Fibroblast of pulmonary artery (primary cell): ENCODE measurements around the gene CBLL1.

Experiments
- DNase-seq: peaks from one replicate; pipeline ENCODE4 v3.0.0-alpha.2; 2010; ENCODE audit warnings: low read depth
- H3K4me3 ChIP-seq: replicated peaks from 2 replicates; pipeline ENCODE4 v1.5.1; 2011; ENCODE audit warnings: low read depth, mild to moderate bottlenecking, control low read depth, low read length, moderate library complexity
- TF ChIP-seq, protein P1 (sequence below): IDR thresholded peaks from 2 replicates; pipeline ENCODE4 v1.5.1; 2011; ENCODE audit warnings: mild to moderate bottlenecking, control low read depth, low read length, inconsistent platforms; ENCODE audit errors: missing control alignments

Gene CBLL1

DNA sequence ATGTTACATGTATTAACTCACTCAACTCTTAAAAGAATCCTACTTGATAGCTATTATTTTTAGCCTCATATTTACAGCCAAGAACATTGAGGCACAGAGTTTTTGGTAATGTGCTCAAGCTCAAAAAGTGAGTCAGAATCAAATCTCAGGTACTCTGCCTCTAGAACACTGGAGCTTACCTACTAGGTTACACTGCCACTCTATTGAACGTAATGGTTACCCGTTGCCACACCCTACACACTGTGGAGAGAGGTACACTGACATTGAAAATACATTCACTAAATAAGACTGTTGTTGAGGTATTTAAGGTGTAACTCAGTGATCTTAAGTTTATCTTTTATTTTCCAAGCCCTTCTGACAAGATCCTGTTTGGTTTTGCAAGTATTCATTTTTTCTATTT lies 41.2 kb downstream of the CBLL1 start:
- TF ChIP-seq, protein P1, sequence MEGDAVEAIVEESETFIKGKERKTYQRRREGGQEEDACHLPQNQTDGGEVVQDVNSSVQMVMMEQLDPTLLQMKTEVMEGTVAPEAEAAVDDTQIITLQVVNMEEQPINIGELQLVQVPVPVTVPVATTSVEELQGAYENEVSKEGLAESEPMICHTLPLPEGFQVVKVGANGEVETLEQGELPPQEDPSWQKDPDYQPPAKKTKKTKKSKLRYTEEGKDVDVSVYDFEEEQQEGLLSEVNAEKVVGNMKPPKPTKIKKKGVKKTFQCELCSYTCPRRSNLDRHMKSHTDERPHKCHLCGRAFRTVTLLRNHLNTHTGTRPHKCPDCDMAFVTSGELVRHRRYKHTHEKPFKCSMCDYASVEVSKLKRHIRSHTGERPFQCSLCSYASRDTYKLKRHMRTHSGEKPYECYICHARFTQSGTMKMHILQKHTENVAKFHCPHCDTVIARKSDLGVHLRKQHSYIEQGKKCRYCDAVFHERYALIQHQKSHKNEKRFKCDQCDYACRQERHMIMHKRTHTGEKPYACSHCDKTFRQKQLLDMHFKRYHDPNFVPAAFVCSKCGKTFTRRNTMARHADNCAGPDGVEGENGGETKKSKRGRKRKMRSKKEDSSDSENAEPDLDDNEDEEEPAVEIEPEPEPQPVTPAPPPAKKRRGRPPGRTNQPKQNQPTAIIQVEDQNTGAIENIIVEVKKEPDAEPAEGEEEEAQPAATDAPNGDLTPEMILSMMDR, result no peak
- DNase-seq, result no peak
- no peak overlapping the region for H3K4me3 ChIP-seq

DNA sequence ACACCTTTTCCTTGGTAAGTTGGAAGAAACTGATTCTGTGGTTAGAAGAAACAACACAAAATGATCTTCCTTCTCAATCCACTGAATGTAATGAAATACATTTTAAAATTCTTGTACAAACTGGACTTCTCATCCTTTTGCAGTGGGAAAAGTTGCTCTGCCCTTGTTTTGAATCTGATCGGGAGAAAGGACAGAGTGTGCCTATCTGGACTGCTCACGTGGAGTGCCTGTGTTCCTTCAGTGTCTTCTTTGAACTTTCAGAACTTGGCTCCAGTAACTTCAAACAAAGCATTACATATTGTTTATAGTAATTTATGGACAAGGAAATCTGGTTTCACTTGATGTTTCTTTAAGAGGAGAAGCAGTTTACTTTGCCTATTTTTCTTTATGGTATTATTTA lies 42.0 kb downstream of the CBLL1 start:
- no peak for DNase-seq
- H3K4me3 ChIP-seq, result no peak overlapping the region
- TF ChIP-seq, protein P1, result no peak

DNA sequence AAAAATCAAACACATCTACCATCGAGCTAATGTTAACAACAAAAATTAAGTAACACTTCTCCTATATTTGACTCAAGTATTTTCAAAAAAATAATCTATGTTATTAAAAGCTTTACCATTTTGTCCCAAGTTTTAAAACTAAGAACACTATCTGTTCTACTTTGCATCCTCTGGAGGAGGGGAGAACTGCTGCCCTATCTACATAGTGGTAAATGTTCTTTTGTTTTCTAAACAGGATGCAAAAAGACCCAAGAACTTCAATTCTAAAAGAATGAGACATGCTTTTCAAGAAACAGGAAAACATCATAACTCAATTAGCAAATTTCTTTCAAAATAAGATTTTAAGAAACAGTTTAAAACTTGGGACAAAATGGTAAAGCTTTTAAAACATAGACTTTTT lies 44.3 kb downstream of the CBLL1 start:
- TF ChIP-seq, protein P1, result no peak
- no peak for DNase-seq
- H3K4me3 ChIP-seq, result no peak overlapping the region

DNA sequence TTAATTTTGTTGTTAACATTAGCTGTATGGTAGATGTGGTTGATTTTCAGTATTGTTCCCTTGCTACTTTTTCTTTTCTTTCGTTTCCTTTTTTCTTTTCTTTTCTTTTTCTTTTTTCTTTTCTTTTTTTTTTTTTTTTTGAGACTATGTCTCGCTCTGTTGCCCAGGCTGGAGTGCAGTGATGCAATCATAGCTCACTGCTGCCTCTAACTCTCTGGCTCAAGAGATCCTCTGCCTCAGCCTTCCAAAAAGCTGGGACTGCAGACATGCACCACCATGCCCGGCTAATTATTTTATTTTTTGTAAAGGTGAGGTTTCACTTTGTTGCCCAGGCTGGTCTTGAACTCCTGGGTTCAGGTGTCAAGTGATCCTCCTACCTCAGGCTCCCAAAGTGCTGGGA lies 44.7 kb downstream of the CBLL1 start:
- no peak for DNase-seq
- TF ChIP-seq, protein P1, result no peak
- no peak overlapping the region for H3K4me3 ChIP-seq

DNA sequence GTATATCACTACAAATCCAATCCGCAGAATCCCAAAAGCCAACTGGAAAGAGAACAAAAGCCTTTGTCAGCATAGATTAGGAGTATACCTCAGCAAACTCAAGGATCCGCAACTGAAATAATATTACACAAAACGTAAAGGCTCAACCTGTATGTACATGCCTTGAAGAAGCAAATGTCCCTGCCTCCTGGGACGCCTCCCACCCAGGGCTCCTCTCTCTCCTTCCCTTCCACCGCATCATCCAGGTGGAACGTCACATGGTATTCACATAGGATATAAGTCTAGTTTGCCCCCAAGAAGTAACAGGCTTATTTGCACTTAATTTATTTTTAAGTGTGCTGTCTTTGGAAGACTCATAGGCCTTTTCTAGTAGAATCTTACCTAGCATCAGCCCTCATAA lies 45.7 kb downstream of the CBLL1 start:
- no peak for DNase-seq
- TF ChIP-seq, protein P1, result no peak
- H3K4me3 ChIP-seq, result no peak overlapping the region

DNA sequence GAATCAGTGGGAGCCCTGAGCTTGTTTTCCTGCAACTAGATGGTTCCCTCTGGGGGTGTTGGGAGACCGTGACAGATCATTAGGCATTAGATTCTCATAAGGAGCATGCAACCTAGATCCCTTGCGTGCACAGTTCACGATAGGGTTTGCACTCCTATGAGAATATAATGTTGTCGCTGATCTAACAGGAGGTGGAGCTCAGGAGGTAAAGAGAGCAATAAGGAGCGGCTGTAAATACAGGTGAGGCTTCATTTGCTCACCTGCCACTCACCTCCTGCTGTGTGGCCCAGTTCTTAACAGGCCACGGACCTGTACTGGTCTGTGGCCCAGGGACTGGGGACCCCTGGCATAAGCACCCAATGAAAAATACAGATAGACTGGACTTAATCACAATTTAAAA lies 48.4 kb downstream of the CBLL1 start:
- DNase-seq, result no peak
- TF ChIP-seq, protein P1, result no peak
- H3K4me3 ChIP-seq, result no peak overlapping the region

DNA sequence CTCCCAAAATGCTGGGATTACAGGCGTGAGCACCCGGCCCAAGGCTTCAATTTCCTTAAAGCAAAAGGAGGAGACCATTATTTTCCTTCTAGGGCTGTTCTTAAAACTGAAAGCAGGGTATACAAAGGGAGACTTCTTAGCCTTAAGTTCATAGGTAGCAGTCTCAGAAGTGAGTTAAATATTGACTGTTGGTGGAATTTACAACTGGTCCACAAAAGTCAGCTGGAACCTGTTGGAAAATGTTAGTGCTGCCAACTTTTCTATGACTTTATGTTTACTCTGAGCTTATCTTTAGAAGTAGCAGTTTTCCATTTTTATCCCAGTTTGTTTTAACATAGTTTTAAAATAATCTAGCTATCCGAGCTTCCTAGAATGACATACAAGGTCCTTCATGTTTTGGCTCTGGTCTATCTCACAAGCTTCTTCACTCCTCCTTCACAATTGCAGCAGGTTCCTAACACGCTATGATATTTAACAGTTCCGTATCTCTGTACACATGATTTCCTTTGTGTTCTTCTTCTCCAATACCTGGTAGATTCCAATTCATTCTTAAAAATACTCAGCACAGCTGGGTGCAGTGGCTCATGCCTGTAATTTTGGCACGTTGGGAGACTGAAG lies 55.8 kb downstream of the CBLL1 start:
- DNase-seq, result no peak
- no peak overlapping the region for H3K4me3 ChIP-seq
- TF ChIP-seq, protein P1, result no peak
